Ovary (tissue), 3 donors: Measurements from ENCODE around the gene MKRN2OS.

Experiments
- EP300 ChIP-seq: sonication (generic); formaldehyde crosslinking; IDR thresholded peaks from one replicate; pipeline ENCODE4 v1.6.1; 2017; ENCODE audit warnings: antibody characterized with exemption
- POLR2A ChIP-seq: fragments of 450-650 bp; IDR thresholded peaks from one replicate; pipeline ENCODE4 v1.6.1; 2017; ENCODE audit warnings: antibody characterized with exemption, mild to moderate bottlenecking, moderate library complexity
- TF ChIP-seq, protein P1 (sequence below), 3 donors: fragments of 450-650 bp in 2 of 3; fragments of 200-600 bp in 1 of 3; IDR thresholded peaks; one replicate each; pipeline versions ENCODE4 v1.5.1 to v1.8.0; 2016 to 2022; ENCODE audit warnings: antibody characterized with exemption in 3 of 3, mild to moderate bottlenecking in 1 of 3
- donor health status: DM: no; HTN: no; CAD: no.

DNA sequence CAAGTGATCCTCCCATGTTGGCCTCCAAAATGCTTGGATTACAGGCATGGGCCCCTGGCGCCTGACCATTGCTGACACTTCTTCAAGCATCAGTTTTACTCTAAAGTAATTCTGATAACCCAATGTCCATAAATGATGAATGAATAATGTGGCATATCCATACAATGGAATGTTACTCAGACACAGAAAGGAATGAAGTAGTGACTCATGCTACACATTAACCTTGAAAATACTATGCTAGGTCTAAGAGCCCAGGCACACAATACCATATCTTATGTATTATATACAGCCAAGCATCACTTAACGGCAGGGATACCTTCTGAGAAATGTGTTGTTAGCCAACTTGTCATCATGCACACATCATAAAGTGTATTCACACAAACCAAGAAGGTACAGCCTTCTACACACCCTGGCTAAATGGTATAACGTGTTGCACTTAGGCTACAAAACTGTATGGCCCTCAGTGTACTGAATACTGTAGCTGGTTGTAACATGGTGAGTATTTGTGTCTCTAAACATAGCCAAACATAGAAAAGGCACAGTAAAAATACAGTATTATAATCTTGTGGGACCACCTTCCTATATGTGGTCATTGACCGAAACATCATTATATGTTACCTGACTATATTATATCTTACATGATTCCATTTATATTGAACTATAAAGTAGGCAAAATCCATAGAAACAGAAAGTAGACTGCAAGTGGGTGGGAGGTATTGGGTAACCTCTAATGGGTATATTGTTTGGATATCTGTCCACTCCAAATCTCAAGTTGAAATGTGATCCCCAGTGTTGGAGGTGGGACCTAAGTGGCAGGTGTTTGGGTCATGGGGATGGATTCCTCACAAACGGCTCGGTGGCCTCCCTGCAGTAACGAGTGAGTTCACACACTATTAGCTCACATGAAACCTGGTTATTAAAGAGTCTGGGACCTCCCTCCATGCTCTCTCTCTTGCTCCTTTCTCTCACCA, 43.0 kb upstream of the MKRN2OS start:
- TF ChIP-seq POLR2A (no peak), EP300 (no peak)
- TF ChIP-seq, protein P1, sequence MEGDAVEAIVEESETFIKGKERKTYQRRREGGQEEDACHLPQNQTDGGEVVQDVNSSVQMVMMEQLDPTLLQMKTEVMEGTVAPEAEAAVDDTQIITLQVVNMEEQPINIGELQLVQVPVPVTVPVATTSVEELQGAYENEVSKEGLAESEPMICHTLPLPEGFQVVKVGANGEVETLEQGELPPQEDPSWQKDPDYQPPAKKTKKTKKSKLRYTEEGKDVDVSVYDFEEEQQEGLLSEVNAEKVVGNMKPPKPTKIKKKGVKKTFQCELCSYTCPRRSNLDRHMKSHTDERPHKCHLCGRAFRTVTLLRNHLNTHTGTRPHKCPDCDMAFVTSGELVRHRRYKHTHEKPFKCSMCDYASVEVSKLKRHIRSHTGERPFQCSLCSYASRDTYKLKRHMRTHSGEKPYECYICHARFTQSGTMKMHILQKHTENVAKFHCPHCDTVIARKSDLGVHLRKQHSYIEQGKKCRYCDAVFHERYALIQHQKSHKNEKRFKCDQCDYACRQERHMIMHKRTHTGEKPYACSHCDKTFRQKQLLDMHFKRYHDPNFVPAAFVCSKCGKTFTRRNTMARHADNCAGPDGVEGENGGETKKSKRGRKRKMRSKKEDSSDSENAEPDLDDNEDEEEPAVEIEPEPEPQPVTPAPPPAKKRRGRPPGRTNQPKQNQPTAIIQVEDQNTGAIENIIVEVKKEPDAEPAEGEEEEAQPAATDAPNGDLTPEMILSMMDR (IDR thresholded peaks at IDR 0.05), result no peak
